HepG2 (cell line): Measurements from ENCODE around the gene GNAL.

Source experiments
- CBX2 ChIP-seq, 2 experiments: fragments of 200-600 bp in 1 of 2; sonication (generic); formaldehyde crosslinking in 1 of 2; IDR thresholded peaks; 2 replicates each; pipeline versions ENCODE4 v1.7.0 to v1.8.1; 2018 to 2022; ENCODE audit warnings: low read depth in 2 of 2, low read length in 1 of 2, mild to moderate bottlenecking in 1 of 2, missing genetic modification reagents in 1 of 2
- ZZZ3 ChIP-seq: sonication (generic); formaldehyde crosslinking; IDR thresholded peaks from 2 replicates; pipeline ENCODE4 v1.4.0; 2020; ENCODE audit warnings: missing genetic modification reagents, mild to moderate bottlenecking, borderline replicate concordance

DNA sequence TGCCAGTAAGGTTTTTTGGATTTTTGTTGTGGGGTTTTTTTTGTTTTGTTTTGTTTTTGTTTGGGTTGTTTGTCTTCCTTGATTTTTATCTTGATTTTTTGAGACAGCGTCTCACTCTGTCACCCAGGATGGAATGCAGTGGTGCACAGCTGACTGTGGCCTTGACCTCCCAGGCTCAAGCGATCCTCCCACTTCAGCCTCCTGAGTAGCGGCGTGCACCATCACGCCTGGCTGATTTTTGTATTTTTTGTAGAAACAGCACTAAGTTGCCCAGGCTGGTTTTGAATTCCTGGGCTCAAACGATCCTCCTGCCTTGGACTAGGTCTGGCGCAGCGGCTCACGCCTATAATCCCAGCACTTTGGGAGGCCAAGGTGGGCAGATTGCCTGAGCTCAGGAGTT lies 202.7 kb downstream of the GNAL start:
- TF ChIP-seq CBX2 (IDR thresholded peaks at IDR 0.05; ENCODE audit: low read depth, low read length) (no peak), CBX2 (CRISPR knock-in tag; IDR thresholded peaks at IDR 0.05; ENCODE audit: low read depth) (no peak), ZZZ3 (CRISPR knock-in tag) (no peak)
